ENCODE results near the gene COL15A1.
A peak's percentile ranks its signal among the peaks of the same experiment; 100 is the strongest.

COL15A1 gene

DNA sequence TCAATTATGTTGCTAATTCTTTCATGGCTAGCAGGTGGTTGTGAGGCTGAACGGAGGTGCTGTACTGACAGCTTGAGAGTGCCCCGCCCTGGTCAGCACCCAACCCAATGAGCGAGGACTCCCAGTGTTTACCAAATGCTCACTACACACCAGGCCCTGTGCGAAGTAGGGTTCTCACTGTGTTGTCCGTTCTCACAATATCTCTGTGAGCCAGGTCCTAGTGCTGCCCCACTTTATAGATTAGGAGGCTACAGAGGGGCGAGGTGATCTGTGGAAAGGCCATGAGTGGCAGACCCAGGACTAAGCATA lies 28.2 kb downstream of the COL15A1 start:
- DNase-seq: no peak

DNA sequence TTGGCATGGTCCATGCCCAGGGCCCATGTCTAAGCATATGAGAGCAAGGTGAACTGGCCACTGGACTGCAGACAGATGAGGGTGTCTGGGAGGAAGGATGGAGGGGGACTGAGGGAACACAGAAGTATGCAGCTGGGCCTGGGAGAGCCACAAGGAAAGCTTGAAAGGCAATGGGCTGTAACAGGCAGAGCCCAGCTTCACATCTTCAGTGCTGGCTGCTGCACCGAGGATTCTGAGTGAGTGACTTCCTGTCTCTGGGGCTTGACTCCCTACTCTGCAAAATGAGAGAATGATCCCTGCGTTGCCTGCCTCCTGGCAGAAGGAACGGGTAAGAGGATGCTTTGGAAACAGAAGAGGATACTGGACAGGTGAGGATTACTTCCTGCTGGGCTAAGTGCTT lies 29.0 kb downstream of the COL15A1 start:
- no peak for DNase-seq

DNA sequence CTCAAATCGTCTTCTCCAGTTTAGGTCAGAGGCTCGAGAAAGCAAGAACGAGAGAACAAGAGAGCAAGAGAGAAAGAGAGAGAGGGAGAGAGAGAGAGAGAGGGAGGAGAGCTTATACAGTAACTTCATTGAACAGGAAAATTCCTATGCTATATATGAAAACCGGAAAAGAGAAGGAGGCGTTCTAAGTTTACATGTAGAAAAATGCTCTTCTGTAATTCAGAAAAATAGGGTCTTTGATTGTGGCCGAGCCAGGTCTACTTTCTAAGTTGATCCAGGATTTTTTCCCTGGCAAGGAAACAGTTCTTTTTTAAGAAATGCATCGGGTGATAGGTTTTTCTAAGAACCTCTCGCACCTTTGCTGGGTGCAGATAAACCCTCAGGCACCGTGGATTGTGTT lies 29.5 kb downstream of the COL15A1 start:
- no peak for DNase-seq

DNA sequence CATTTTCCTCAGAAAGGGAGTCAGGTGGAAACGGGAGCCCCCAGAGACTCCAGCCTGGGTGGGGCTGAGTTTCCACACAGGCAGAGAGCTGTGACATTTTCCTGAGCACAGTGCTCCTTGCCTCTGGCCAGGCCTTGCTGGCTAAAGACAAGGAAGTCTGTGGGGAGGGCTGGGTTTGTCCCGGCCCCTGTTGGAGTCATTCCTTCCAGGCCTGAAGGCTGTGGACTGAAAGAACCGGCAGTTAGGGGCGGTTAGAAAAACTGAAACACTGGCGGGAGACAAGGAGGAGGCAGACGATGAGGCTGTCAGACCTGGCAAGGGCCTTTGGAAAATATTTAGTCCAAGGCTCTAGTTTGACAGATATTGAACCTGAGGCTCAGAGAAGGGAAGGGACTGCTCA lies 29.9 kb downstream of the COL15A1 start:
- DNase-seq: no peak

GRCh38 chr9:98974106-98974505 lies 30.4 kb downstream of the COL15A1 start:
- DNase-seq: no peak

- DNase-seq: no peak
These were observed 30.8 kb downstream of the COL15A1 start for GRCh38 chr9:98974554-98974953.

GRCh38 chr9:98974994-98975712 lies 31.4 kb downstream of the COL15A1 start:
- DNase-seq: peak; percentile 70

- DNase-seq: no peak
These were observed 32.1 kb downstream of the COL15A1 start for GRCh38 chr9:98975838-98976237.

GRCh38 chr9:98977246-98977714 lies 33.6 kb downstream of the COL15A1 start:
- DNase-seq: no peak

GRCh38 chr9:98977813-98978212 lies 34.1 kb downstream of the COL15A1 start:
- DNase-seq: no peak

DNA sequence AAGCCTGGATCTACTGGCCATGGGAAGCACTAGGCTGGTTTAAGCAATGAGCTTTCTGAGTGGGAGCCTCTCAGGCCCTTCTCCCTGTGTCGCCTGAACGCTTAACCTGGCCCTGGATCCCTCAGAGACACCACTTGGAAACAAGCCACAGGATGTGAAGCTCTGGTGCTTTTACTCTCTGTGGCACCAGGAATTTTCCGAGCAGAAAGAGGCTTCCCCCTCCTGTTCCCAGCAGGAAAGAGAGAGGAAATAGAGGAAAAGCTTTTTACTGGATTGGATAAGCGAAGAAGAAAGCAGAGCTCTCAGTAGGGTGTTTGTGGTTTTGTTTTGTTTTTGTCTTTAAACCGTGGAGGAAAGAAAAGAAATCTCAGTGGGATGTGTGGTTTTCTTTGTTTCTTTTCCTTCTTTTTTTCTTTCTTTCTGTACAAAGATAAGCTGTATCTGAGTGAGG lies 34.5 kb downstream of the COL15A1 start:
- DNase-seq: no peak

DNA sequence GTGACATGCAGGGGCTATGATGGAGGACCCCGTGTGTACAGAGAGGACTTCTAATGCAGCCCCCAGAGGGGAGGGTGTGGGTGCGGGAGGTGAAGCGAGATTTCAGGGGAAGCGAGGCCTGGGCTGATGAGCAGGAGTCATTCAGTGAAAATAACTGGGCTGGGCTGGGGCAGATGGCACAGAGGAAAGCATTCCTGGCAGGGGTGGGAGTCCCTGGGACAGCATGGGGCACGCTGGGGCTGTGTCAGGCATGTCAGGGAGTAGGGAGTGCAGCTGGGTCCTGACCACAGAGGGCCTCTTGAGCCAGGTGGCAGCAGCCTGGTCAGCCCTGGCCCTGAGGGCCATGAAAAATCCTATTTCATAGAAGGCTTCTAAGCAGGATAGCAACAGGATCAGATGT lies 36.6 kb downstream of the COL15A1 start:
- no peak for DNase-seq

GRCh38 chr9:98983295-98984268 lies 39.9 kb downstream of the COL15A1 start:
- no peak for DNase-seq

DNA sequence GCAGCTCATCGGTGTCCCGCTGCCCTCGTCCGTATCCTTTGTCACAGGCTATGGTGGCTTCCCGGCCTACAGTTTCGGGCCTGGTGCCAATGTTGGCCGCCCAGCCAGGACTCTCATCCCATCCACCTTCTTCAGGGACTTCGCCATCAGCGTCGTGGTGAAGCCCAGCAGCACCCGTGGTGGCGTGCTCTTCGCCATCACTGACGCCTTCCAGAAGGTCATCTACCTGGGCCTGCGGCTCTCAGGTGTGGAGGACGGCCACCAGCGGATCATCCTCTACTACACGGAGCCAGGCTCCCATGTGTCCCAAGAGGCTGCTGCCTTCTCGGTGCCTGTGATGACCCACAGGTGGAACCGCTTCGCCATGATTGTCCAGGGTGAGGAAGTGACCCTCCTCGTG lies 41.9 kb downstream of the COL15A1 start:
- no peak for DNase-seq

DNA sequence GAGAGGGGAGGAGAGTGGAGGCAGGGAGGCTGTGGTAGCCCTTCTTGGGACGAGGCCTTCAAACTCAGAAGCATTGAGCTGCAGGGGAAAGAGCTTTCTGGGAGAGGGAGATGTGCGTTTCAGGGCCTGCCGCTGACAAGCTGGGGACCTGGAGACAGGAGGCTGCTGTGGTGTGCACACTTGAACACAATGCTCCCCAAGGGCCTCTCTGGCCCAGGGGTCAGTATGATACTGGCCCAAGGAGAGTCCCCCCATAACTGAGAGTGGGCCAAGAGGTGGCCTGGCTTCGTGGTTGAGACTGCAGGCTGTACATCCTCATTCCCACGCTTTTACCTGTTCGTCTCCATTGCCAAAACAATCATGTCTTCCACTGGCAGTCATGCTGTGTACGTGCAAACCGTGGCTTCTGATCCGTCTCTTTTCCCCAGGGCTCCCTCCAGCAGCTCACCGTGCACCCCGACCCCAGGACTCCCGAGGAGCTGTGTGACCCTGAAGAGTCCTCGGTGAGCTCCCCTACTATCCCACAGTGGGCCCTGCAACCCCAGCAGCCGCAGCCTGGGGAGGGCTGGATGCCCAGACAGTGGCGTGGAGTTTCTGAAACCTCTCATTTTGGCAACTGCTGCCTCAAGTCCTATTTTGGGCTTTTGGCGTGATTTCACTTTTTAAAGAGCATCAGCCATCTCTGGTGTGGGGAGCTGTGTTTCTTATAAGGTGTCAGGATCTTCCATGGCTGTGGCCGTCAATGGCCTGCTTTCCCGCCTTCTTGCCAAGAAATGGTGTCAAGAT lies 43.4 kb downstream of the COL15A1 start:
- no peak for DNase-seq

DNA sequence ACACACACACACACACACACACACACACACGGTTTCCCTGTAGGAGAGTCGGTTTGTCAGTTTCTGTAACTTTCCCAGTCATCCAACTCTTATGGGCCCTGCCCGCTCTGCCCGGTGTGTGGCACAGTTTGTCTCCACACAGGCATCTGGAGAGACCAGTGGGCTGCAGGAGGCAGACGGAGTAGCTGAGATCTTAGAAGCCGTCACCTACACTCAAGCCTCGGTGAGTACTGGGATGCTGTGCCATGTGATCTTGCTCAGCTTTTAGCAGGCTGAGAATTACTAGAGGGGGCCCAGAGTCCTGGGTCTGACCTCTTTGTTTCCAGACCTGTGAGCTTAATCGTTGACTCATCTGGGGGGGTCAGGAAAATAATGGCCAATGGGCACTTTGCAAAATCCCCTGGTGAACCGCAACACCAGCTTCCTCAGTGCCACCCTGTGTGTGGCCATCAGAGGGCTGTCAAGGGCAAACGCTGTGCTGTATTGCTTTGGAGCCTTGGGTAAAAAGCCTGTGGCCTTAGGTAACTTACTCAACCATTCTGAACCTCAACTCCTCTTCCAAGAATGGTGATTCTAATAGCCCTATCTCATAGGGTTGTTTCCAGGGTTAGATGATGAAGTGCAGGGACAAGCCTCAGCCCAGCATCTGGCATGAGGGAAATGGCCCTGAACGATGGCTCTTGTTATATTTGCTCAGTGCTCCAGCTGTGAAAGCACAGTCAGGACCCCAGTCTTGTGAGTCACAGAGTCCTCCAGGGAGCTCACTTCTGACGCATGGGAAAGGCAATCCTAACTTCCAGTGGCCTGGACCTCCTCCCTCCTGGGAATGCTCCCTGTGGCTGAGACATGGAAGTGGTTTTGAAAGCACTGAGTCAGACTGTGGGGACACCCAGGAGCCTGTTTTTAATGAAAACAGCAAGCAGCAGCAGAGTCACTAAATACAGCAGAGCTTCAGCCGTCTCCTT lies 45.6 kb downstream of the COL15A1 start:
- no peak for DNase-seq

DNA sequence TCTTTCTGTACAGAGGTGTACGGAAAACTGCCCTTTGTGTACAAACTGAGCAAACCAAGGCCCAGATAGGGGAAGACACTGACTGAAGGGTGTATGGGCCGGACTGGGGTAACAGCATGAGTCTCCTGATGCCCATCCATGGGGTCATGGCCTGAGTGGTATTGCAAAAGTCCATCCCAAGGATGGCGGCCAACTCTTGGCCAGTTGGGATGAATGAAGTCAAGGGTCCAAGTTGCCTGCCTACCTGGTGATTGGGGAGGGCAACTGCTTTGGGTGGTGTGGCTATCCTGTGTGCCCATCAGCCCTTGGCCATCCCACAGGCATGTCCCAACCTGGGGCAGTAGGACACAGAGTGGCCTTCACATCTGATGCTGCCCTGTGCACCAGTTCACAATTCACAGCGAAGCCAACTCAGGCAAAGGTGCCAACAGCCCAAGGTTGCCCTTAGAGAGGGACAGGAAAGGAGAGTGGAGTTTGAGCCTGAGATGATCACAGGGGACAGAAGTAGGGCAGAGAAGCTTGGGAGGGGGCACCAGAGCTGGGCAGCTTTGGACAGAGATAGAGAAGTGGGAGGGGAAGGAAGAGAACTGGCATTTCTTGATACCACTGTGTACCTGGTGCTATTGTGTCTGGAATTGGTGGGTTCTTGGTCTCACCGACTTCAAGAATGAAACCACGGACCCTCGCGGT lies 46.6 kb downstream of the COL15A1 start:
- no peak for DNase-seq

DNA sequence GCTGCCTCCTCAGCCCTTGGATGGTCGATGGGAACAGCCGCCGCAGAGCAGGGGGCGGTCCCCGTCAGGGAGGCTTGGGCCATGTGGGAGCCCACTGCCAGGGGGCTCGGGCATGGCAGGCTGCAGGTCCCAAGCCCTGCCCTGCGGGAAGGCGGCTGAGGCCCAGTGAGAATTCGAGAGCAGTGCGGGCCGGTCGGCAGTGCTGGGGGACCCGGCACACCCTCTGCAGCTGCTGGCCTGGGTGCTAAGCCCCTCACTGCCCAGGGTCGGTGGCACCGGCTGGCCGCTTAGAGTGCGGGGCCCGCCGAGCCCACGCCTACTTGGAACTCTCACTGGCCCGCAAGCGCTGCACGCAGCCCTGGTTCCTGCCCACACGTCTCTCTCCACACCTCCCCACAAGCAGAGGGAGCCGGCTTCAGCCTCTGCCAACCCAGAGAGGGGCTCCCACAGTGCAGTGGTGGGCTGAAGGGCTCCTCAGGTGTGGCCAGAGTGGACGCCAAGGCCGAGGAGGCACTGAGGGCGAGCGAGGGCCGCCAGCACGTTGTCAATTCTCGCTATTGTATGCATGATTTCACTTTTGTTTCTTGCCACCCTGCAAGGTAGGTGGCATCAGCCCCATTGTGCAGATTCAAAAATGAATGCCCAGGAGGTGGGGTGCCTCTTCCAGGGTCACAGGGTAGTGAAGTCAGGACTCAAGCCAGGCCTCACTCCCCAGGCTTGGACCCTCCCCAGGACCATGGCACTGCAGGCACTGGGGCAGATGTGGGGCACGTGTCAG lies 48.6 kb downstream of the COL15A1 start:
- DNase-seq: no peak

DNA sequence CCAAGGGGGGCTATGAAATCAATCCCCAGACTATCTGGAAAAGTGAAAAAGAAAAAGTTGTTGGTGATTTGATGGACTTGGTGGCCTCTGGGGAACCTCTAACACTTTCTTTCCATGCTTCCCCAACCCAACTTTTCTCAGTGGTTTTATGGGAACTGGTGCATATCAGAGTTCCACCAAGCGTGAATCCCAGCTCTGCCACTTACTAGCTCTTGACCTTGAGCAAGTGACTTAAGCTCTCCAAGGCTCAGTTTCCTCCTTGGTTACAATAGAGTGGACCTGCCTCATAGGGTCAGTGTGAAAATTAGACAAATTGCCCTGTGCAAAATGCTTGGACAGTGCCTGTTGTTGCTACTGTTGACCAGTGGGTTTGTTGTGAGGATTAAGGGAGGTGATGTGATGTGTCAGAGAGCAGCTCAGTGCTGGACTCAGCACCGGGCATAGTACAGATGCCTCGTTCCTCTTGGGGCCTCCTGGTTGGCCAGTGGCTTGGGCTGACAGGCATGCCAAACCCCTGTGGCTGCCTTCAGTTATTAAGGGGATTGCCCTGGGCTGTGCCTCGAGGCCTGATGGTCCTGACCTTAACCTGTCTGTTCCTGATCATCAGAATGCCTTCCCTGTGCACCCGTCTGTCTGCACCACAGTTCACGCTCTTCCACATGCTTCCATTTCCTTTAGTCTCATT lies 49.3 kb downstream of the COL15A1 start:
- no peak for DNase-seq

DNA sequence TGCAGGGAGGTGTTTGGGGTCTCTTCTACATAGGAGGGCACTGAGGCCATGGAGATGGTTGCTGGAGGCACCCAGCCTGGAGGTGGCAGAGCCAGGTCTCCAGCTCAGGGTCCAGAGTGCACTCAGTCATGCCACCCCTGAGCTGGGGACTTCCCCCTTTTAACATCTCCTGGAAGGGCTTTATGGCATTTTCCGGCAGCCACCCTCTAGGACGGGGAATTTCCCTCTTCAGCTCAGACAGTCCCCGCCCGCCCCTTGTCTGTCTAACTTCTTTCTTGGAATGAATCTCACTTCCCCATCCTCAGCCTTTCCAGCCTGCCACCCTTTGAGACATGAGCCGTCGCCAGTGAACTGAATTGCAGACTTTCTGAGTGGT lies 49.9 kb downstream of the COL15A1 start:
- no peak for DNase-seq

Measured in right kidney (tissue), 1 donor.